GM18520 (cell line): ENCODE data around the gene PNO1.
"Not testable (repeated sequence)": the region's sequence is repeated elsewhere in the genome, so short reads cannot be mapped to it uniquely, and the experiment has no call there.

Experiments used
- ATAC-seq: cut with Tn5 transposase; IDR thresholded peaks from one replicate; pipeline ENCODE4 v1.9.1; 2021; ENCODE audit not compliant: unreplicated experiment

The PNO1 gene

GRCh38 chr2:68156419-68156818, 1.3 kb upstream of the PNO1 start:
- ATAC-seq, result no peak

- ATAC-seq, result peak; percentile 14
Measured at GRCh38 chr2:68157002-68157401, 686 bp upstream of the PNO1 start.

GRCh38 chr2:68158134-68158447, 403 bp downstream of the PNO1 start:
- no peak for ATAC-seq

- ATAC-seq, result no peak
Measured at GRCh38 chr2:68163641-68164040, 6.0 kb downstream of the PNO1 start.

GRCh38 chr2:68167186-68167585, 9.5 kb downstream of the PNO1 start:
- no peak for ATAC-seq

GRCh38 chr2:68169308-68169707, 11.6 kb downstream of the PNO1 start:
- ATAC-seq, result no peak

GRCh38 chr2:68171146-68171545, 13.5 kb downstream of the PNO1 start:
- ATAC-seq, result no peak

- no peak for ATAC-seq
Measured at GRCh38 chr2:68171684-68172083, 14.0 kb downstream of the PNO1 start.

- ATAC-seq, result no peak
Measured at GRCh38 chr2:68172521-68172920, 14.8 kb downstream of the PNO1 start.

- no peak for ATAC-seq
Measured at GRCh38 chr2:68172990-68173700, 15.5 kb downstream of the PNO1 start.

- ATAC-seq, result not testable (repeated sequence)
Measured at GRCh38 chr2:68175210-68175609, 17.5 kb downstream of the PNO1 start.

- no peak for ATAC-seq
Measured at GRCh38 chr2:68176657-68177056, 19.0 kb downstream of the PNO1 start.

GRCh38 chr2:68177541-68177940, 19.9 kb downstream of the PNO1 start:
- no peak for ATAC-seq

GRCh38 chr2:68178432-68178831, 20.7 kb downstream of the PNO1 start:
- no peak for ATAC-seq

- ATAC-seq, result no peak
Measured at GRCh38 chr2:68178954-68179627, 21.4 kb downstream of the PNO1 start.

GRCh38 chr2:68182902-68183301, 25.2 kb downstream of the PNO1 start:
- no peak for ATAC-seq

- no peak for ATAC-seq
Measured at GRCh38 chr2:68185541-68186164, 28.0 kb downstream of the PNO1 start.

- no peak for ATAC-seq
Measured at GRCh38 chr2:68187329-68187728, 29.6 kb downstream of the PNO1 start.

- no peak for ATAC-seq
Measured at GRCh38 chr2:68188831-68189230, 31.1 kb downstream of the PNO1 start.

- no peak for ATAC-seq
Measured at GRCh38 chr2:68189991-68190784, 32.5 kb downstream of the PNO1 start.

GRCh38 chr2:68190991-68191731, 33.5 kb downstream of the PNO1 start:
- ATAC-seq, result no peak
